ENCODE measurements around the gene STPG4.

STPG4 gene

GRCh38 chr2:47087051-47087450 is 68.1 kb downstream of the STPG4 start:
- DNase-seq (ENCODE audit: low read depth): no peak

- no peak for DNase-seq (ENCODE audit: low read depth)
These were observed 68.5 kb downstream of the STPG4 start for GRCh38 chr2:47086571-47086970.

- no peak for DNase-seq (ENCODE audit: low read depth)
These were observed 69.0 kb downstream of the STPG4 start for GRCh38 chr2:47086054-47086471.

- no peak for DNase-seq (ENCODE audit: low read depth)
These were observed 71.0 kb downstream of the STPG4 start for GRCh38 chr2:47083886-47084687.

- no peak for DNase-seq (ENCODE audit: low read depth)
These were observed 71.6 kb downstream of the STPG4 start for GRCh38 chr2:47083485-47083884.

GRCh38 chr2:47083005-47083404 is 72.1 kb downstream of the STPG4 start:
- no peak for DNase-seq (ENCODE audit: low read depth)

GRCh38 chr2:47080888-47081301 is 74.2 kb downstream of the STPG4 start:
- no peak for DNase-seq (ENCODE audit: low read depth)

- DNase-seq (ENCODE audit: low read depth): no peak
These were observed 75.3 kb downstream of the STPG4 start for GRCh38 chr2:47079515-47080412.

GRCh38 chr2:47078541-47079482 is 76.3 kb downstream of the STPG4 start:
- DNase-seq (ENCODE audit: low read depth): no peak

- no peak for DNase-seq (ENCODE audit: low read depth)
These were observed 77.5 kb downstream of the STPG4 start for GRCh38 chr2:47077442-47078117.

- peak; percentile 99 for DNase-seq (ENCODE audit: low read depth)
These were observed 78.3 kb downstream of the STPG4 start for GRCh38 chr2:47076586-47077441.

GRCh38 chr2:47076126-47076506 is 79.0 kb downstream of the STPG4 start:
- DNase-seq (ENCODE audit: low read depth): no peak

GRCh38 chr2:47075361-47076125 is 79.6 kb downstream of the STPG4 start:
- DNase-seq (ENCODE audit: low read depth): peak; percentile 50

GRCh38 chr2:47074691-47075090 is 80.4 kb downstream of the STPG4 start:
- DNase-seq (ENCODE audit: low read depth): no peak

GRCh38 chr2:47073641-47074040 is 81.5 kb downstream of the STPG4 start:
- DNase-seq (ENCODE audit: low read depth): no peak

GRCh38 chr2:47073217-47073616 is 81.9 kb downstream of the STPG4 start:
- no peak for DNase-seq (ENCODE audit: low read depth)

GRCh38 chr2:47072728-47073191 is 82.3 kb downstream of the STPG4 start:
- DNase-seq (ENCODE audit: low read depth): no peak

GRCh38 chr2:47072018-47072691 is 83.0 kb downstream of the STPG4 start:
- DNase-seq (ENCODE audit: low read depth): no peak
